Stimulated activated naive B cell treated with anti-CD40 and anti-IgM and Interleukin-4, amounts not matched to agents 10 μg/mL and 1 μg/mL and 100 μg/mL, for 72 hours (primary cell): Measurements from ENCODE around the gene RNLS.
"Not testable (repeated sequence)": the region's sequence is repeated elsewhere in the genome, so short reads cannot be mapped to it uniquely, and the experiment has no call there.

Experiments used
- ATAC-seq, 2 donors: fragments of 150-1000 bp; cut with Tn5 transposase; replicated peaks; 2 replicates each; pipeline ENCODE4 v1.10.0; 2021; ENCODE audit warnings: moderate library complexity in 1 of 2
- DNase-seq: peaks from one replicate; pipeline ENCODE4 v3.0.0; 2021
- H3K27ac Mint-ChIP-seq: one replicate; pipeline ENCODE4 v1.8.0; 2022; ENCODE audit warnings: mild to moderate bottlenecking, mixed read lengths
- H3K27me3 Mint-ChIP-seq, 2 donors: one replicate each; pipeline ENCODE4 v1.8.0; 2022; ENCODE audit warnings: mixed read lengths in 2 of 2
- H3K36me3 Mint-ChIP-seq, 2 donors: one replicate each; pipeline ENCODE4 v1.8.0; 2022; ENCODE audit warnings: mixed read lengths in 2 of 2, mild to moderate bottlenecking in 1 of 2
- H3K4me1 Mint-ChIP-seq, 2 donors: one replicate each; pipeline ENCODE4 v1.8.0; 2022; ENCODE audit warnings: mixed read lengths in 2 of 2, mild to moderate bottlenecking in 1 of 2
- H3K4me3 Mint-ChIP-seq, 2 donors: one replicate each; pipeline ENCODE4 v1.8.0; 2022; ENCODE audit warnings: mild to moderate bottlenecking in 2 of 2, mixed read lengths in 2 of 2, moderate library complexity in 1 of 2
- H3K9me3 Mint-ChIP-seq, 2 donors: one replicate each; pipeline ENCODE4 v1.8.0; 2022; ENCODE audit warnings: mixed read lengths in 2 of 2, mild to moderate bottlenecking in 1 of 2

RNLS gene

DNA sequence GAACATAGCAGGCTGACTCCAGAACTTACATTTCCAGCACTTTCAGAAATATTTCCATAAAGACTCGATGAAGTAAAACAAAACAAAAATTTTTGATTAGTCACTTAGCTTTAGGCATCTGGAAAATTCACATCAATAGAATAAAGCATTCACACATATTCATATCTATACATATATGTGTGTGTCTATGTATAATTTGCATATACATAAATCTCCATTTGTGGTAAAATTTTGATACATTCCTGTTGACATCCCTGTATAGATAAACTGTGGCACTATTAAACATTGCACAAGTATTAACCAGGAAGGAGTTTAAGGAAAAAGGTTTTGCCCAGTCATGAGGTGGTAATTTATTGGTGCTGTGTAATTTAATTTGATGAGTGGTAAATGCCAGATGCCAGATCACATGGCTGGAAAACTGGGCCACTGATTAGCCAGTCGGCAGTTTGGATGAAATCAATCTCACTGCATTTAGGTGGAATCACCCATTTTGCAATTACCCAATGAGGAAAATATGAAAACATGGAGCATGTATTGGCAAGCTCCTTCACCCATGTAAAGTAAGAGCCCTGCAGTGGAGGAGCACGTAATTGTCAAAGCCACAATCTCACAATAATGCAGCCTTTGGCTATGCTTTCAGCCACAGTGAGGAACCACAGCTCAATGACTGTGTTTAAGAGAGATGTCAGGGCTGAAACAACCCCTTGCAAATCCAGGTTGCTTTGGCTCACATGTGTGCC, 294.6 kb downstream of the RNLS start:
- no peak overlapping the region for H3K4me3 Mint-ChIP-seq
- H3K9me3 Mint-ChIP-seq: no peaks in the 10 kb centered on the region
- H3K4me1 Mint-ChIP-seq: peaks cover 25 to 65% of the 10 kb centered on the region in 2 donors
- ATAC-seq (peak; percentile 66 to 70), DNase-seq (no peak)
- no peaks in the 10 kb centered on the region for H3K36me3 Mint-ChIP-seq
- no peaks in the 10 kb centered on the region for H3K27me3 Mint-ChIP-seq
- H3K27ac Mint-ChIP-seq: no peak overlapping the region

DNA sequence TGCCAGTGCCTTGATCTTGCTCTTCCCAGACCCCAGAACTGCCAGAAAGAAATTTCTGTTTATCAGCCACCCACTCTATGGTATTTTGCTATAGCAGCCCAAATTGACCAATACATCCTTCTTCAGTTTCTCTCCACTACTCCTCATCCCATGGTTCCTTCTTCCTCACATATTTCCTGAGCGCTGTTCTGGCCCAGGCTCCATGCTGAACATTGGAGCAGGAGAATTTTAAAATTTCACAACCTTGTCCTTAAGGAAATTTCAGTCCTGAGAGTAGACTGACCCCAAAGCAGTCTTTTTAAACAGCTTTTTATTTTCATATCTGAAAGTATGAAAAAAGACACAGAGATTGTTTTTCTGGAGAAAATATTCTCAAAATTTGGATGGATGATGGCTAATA, 297.1 kb downstream of the RNLS start:
- no peak for DNase-seq
- no peak for ATAC-seq
- no peaks in the 10 kb centered on the region for H3K9me3 Mint-ChIP-seq
- peaks cover 25 to 65% of the 10 kb centered on the region in 2 donors for H3K4me1 Mint-ChIP-seq
- no peaks in the 10 kb centered on the region for H3K27me3 Mint-ChIP-seq
- no peaks in the 10 kb centered on the region for H3K36me3 Mint-ChIP-seq
- H3K4me3 Mint-ChIP-seq: no peak overlapping the region
- no peak overlapping the region for H3K27ac Mint-ChIP-seq

DNA sequence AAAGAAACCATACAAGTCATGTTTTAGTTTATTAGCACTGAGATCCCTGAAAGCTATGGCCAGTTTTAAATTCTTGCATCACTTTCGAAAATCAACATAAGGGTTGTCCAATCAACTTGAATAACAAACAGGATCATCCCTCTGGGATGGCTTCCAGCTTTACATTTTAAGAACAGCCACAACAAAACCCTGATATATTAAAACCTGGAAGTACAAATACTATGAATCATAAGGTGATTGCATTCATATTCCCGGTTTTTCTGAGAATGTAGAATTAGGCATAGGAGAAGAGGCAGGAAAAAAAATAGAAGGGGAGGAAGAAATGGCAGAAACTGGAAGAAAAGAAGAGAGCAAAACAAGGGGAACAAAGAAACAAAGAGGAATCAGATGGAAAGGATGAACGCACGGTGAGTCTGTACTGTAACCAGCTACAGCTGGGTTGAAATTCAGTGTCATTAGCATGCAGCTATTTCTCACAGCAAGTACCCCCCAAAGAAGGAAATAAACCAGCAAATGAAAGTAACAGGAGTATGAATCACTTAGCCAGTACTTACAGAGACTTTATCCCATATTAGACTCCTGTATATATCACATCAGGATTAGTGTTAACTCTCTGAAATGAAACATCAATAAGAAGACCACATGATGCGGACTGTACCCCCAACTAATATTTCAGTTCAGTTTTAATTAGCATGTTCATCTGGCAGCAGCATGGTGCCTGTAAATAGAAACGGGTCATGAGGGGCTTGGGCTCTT, 301.3 kb downstream of the RNLS start:
- H3K4me3 Mint-ChIP-seq: peak overlapping the region; percentile 2 to 8
- DNase-seq (no peak), ATAC-seq (peak; percentile 67 to 88)
- no peaks in the 10 kb centered on the region for H3K36me3 Mint-ChIP-seq
- peaks cover 25 to 55% of the 10 kb centered on the region in 2 donors for H3K4me1 Mint-ChIP-seq
- H3K9me3 Mint-ChIP-seq: peaks cover 0 to 1% of the 10 kb centered on the region in 2 donors
- H3K27ac Mint-ChIP-seq: no peak overlapping the region
- no peaks in the 10 kb centered on the region for H3K27me3 Mint-ChIP-seq

DNA sequence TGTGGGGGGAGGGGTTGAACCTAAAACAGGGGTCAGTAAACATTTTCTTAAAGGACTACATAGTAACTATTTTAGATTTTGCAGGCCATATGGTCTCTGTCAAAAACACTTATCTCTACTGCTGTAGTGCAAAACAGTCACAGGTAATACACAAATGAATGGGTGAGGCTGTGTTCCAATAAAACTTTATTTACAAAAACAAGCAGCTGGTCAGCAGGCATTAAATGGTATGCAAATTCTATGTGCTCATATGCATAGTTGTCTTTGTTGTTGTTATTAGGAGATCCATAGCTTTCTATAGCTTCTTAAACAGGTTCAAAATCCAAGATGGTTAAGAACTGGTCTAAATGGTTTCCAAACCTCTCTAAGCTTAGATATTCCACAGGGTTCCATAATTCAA, 302.6 kb downstream of the RNLS start:
- no peak for ATAC-seq
- Mint-ChIP-seq H3K9me3 (peaks cover 0 to 1% of the 10 kb centered on the region in 2 donors), H3K27ac (no peak overlapping the region), H3K4me1 (peaks cover 25 to 50% of the 10 kb centered on the region in 2 donors), H3K4me3 (no peak overlapping the region), H3K36me3 (no peaks in the 10 kb centered on the region), H3K27me3 (no peaks in the 10 kb centered on the region)
- DNase-seq: no peak

DNA sequence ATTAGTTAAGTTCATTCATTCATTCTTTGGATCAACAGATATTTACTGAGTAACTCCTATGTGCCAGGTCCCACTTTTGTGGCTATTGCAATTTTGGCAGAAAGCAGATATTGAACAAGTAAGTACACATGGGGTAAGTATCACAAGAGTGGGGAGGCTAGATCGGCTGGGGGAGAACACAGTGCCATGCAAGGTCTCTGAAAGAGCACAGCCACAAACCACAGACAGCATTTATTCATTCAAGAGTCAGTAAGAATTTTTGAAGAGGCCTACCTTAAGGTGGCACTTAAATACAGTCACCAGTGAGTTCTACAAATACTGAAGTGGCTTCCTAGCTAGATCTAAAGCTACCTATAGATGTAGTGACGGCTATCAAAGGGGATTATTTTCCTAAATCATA, 304.2 kb downstream of the RNLS start:
- H3K9me3 Mint-ChIP-seq: peaks cover 0 to 1% of the 10 kb centered on the region in 2 donors
- DNase-seq (no peak), ATAC-seq (peak in 1 of 2 donors; percentile 42)
- H3K27me3 Mint-ChIP-seq: no peaks in the 10 kb centered on the region
- H3K27ac Mint-ChIP-seq: no peak overlapping the region
- H3K4me3 Mint-ChIP-seq: no peak overlapping the region
- no peaks in the 10 kb centered on the region for H3K36me3 Mint-ChIP-seq
- peaks cover 25 to 46% of the 10 kb centered on the region in 2 donors for H3K4me1 Mint-ChIP-seq

DNA sequence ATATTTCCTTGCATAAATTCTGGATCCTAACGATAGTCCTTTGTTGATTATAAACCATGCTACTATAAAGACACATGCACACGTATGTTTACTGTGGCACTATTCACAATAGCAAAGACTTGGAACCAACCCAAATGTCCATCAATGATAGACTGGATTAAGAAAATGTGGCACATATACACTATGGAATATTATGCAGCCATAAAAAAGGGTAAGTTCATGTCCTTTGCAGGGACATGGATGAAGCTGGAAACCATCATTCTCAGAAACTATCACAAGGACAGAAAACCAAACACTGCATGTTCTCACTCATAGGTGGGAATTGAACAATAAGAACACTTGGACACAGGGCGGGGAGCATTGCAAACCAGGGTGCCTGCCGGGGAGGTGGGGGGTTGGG, 306.2 kb downstream of the RNLS start:
- not testable (repeated sequence) for H3K27me3 Mint-ChIP-seq, H3K36me3 Mint-ChIP-seq, H3K4me3 Mint-ChIP-seq, H3K9me3 Mint-ChIP-seq, DNase-seq, ATAC-seq, H3K27ac Mint-ChIP-seq
- peaks cover 22 to 37% of the 10 kb centered on the region in 2 donors for H3K4me1 Mint-ChIP-seq

DNA sequence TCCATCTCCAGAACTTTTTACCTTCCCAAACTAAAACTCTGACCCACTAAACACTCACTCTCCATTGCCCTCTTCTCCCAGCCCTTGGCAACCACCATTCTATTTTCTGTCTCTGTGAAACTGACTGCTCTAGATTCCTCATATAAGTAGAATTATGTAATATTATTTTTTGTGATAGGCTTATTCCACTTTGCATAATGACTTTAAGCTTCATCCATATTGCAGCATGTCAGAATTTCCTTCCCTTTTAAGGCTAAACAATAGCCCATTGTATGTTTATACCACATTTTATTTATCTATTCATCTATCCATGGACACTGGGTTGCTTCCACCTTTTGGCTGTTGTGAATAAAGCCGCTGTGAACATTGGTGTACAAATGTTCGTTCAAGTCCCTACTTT, 308.8 kb downstream of the RNLS start:
- Mint-ChIP-seq H3K27me3 (no peaks in the 10 kb centered on the region), H3K4me1 (peaks cover 22 to 40% of the 10 kb centered on the region in 2 donors), H3K27ac (no peak overlapping the region), H3K36me3 (no peaks in the 10 kb centered on the region), H3K9me3 (peaks cover 0 to 1% of the 10 kb centered on the region in 2 donors), H3K4me3 (no peak overlapping the region)
- DNase-seq (no peak), ATAC-seq (no peak)

DNA sequence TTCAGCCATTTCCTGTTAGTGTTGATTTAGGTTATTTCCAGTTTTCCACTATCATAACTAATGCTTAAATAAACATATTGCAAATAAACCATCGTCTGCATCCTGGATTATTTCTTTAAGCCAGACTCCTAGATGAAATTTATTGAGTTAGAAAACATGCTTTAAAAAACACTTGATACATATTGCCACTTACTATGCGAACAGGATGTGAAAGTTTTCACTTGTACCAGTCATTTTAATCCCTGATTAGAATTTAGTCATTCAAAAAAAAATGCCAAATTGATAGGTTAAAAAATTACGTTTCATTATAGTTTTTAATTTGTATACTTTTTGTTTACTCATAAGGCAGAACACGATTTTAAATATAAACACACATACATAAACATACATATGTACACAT, 309.6 kb downstream of the RNLS start:
- no peak for ATAC-seq
- Mint-ChIP-seq H3K27me3 (no peaks in the 10 kb centered on the region), H3K36me3 (no peaks in the 10 kb centered on the region), H3K9me3 (peaks cover 0 to 1% of the 10 kb centered on the region in 2 donors), H3K27ac (no peak overlapping the region), H3K4me1 (peaks cover 21 to 42% of the 10 kb centered on the region in 2 donors), H3K4me3 (no peak overlapping the region)
- DNase-seq: no peak

DNA sequence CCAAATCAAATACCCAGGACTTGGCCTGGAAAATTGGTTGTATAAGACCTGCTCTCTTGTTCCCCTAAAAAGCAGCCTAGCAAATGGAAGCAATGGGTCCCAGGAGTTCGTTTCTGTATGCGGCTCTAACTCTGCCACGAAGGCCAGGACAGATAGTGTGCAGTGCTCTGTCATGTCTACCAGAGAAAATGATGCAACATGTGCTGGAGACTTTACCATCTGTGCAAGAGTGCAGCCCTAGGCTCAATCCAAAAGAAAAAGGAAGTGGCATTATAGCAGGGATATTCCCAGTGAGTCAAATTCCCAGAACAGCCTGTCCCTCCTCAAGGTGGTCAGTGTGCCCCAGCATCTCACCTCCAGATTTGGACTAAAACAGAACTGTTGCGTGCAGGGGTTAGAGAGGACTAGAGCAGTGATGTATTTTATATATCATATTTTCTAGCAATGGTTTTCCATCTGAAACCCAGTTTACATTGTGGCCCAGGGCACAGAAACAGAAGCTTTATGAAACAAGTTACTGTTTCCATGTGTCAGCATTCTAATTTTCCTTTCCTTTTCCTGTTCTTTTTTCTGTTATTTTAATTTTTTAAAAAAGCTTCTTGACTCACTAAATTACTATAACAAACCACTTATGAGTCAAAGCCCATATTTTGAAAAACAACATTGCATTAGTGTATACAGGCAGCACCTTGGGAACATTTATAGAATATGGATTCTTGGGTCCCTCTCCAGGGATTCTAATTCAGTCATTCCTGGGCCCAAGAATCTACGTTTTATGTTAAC, 311.2 kb downstream of the RNLS start:
- H3K27me3 Mint-ChIP-seq: no peaks in the 10 kb centered on the region
- ATAC-seq (peak; percentile 42 to 54), DNase-seq (peak; percentile 26)
- peak overlapping the region; percentile 49 to 65 for H3K4me3 Mint-ChIP-seq
- H3K9me3 Mint-ChIP-seq: no peaks in the 10 kb centered on the region
- peak overlapping the region; percentile 89 for H3K27ac Mint-ChIP-seq
- no peaks in the 10 kb centered on the region for H3K36me3 Mint-ChIP-seq
- peaks cover 24 to 57% of the 10 kb centered on the region in 2 donors for H3K4me1 Mint-ChIP-seq

DNA sequence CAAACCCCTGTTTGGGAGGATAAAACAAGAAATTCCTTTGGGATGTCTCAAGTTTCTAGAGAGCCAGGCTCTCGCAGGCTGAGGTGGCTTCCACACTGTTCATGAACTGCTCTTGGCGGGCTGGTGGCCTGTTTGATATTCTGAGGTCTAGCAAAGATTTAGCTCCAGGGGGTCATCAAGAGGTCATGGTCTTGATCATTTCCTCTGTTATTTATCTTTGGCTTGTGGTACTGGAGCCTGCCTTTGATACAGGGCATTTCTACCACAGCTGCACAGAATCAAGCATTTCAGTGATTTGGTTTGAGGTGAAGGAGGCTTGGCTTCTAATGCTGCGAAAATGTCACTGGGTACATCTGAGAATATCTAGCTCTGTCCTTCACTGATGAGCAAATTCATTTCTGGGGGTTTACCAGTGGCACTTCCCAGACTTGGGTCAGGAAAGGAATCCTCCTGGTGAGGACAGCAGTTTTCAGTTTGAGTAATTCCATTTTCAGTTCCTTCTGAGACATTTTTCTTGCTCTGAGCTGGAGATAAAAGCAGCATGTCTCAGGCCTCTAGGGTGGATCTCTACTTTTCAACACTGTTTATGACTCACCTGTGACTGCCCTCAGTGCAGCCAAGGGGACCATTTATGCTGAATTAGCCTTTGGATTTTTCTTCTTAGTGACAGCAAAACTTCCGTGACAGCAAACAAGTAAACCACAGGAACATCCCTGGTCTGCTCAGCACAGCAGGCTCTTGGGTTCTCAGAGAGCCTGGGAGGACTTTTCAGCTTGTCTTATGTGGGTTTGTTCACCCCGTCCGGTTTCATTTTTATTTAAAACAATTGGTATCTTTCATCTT, 312.0 kb downstream of the RNLS start:
- peaks cover 30 to 65% of the 10 kb centered on the region in 2 donors for H3K4me1 Mint-ChIP-seq
- ATAC-seq (peak; percentile 94), DNase-seq (peak; percentile 75)
- no peaks in the 10 kb centered on the region for H3K36me3 Mint-ChIP-seq
- peak overlapping the region; percentile 49 to 65 for H3K4me3 Mint-ChIP-seq
- H3K27me3 Mint-ChIP-seq: no peaks in the 10 kb centered on the region
- peak overlapping the region; percentile 89 for H3K27ac Mint-ChIP-seq
- H3K9me3 Mint-ChIP-seq: no peaks in the 10 kb centered on the region

DNA sequence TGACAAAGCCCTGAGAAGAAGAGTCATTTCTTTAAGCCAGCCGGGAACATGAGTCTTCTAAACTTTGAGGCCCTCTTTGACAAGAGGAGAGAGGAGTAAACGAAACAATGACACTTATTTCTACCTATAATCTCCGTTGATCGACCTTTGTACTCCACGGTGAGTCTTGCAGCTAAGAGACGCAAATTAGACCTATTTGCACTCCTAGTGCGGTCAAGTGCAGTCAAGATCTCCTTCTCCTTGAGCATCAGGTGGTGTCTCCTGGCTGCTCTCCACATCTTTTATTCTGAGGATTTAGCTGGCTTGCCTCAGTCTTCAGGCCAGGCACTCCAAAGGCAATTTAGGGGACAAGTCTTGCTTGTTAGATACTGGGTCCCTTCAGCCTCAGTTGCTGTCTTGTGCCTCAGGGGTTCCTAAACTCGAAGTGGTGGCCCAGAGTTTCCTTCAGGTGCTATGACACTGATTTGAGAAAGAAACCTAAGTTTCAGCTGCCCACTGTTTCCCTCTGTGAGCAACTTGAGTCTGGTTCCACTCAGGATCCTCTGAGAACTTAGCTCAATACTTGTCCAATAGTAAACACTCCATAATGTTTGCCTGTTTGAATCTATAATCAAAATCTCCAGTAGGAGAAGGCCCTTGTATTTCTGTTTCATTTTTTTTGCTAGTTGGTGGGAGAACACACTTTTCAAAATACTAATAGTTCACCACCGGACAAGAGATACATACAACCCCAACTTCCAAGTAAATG, 312.9 kb downstream of the RNLS start:
- no peak for ATAC-seq
- no peak overlapping the region for H3K27ac Mint-ChIP-seq
- peaks cover 30 to 65% of the 10 kb centered on the region in 2 donors for H3K4me1 Mint-ChIP-seq

DNA sequence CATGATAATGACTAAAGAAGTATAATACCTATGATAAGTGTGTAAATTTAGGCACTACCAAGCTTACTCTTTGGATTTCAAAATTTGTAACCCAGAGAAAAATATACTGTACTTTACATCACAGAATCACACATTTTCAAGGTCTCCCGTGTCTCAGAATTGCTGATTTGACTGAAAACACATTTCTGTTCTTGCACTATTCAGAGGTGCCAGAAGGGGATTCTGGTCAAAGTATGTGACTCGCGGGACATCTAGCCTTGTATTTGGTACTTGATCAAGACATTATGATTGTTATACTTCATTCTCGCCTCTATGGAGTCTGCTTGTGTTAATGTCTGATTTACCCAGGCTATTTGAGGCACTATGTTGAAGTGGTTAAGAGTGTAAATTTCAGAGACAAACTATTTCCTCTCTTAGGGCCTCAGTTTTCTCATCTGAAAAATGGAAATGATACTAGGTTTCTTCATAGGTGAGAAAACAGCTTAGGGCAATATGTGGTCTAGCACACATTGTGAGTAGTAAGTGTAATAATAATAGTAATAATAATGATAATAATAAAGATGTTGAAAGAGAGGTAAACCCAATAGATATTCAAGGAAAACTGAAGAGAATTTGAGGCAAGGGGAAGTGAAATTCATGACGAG, 320.4 kb downstream of the RNLS start:
- no peak overlapping the region for H3K4me3 Mint-ChIP-seq
- no peak for ATAC-seq

More for the DNA sequence above, 312.9 kb downstream of the RNLS start:
- H3K27me3 Mint-ChIP-seq: no peaks in the 10 kb centered on the region
- DNase-seq: no peak
- no peak overlapping the region for H3K4me3 Mint-ChIP-seq
- no peaks in the 10 kb centered on the region for H3K9me3 Mint-ChIP-seq
- H3K36me3 Mint-ChIP-seq: no peaks in the 10 kb centered on the region

DNA sequence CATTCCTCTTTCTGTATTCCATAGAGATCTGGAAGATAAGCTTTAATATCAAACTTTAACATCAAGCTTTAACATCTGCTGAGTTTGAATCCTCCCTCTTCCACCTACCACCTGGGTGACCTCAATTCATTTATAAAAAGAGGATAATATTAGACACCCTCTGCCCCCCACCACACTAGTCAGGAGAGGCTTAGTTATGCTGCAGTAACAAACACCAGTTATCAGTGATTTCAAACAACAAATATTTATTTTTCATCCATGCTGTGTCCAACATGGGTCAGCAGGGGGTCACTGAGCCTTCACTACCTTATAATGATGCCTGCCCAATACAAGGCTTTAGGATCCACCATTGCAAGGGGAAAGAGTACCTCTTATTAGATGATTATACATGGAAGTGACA, 322.0 kb downstream of the RNLS start:
- Mint-ChIP-seq H3K27ac (no peak overlapping the region), H3K4me3 (no peak overlapping the region), H3K27me3 (no peaks in the 10 kb centered on the region), H3K4me1 (peaks cover 0 to 3% of the 10 kb centered on the region in 2 donors), H3K9me3 (peaks cover 0 to 6% of the 10 kb centered on the region in 2 donors), H3K36me3 (peaks cover 0 to 2% of the 10 kb centered on the region in 2 donors)
- no peak for ATAC-seq
- no peak for DNase-seq

More for the DNA sequence above, 320.4 kb downstream of the RNLS start:
- no peak for DNase-seq
- peaks cover 0 to 2% of the 10 kb centered on the region in 2 donors for H3K36me3 Mint-ChIP-seq
- peaks cover 12 to 15% of the 10 kb centered on the region in 2 donors for H3K4me1 Mint-ChIP-seq
- H3K9me3 Mint-ChIP-seq: peaks cover 0 to 6% of the 10 kb centered on the region in 2 donors
- no peaks in the 10 kb centered on the region for H3K27me3 Mint-ChIP-seq
- no peak overlapping the region for H3K27ac Mint-ChIP-seq
